PC-9 (cell line): ENCODE data around the gene KIF5B. TPM values are rescaled to one million over a fixed set of nuclear protein-coding genes. Genes with fewer than 3 reads are reported as not detected.

Source experiments
- BruUV-seq: library from RNA; stranded (reverse); fragments of 400-500 nt; replicated peaks from 2 replicates; lab custom pipeline; 2021; lab: Mats Ljungman, UMichigan
- CTCF ChIA-PET: fragments of 300-600 bp; sonication (Branson Sonifier 250); formaldehyde crosslinking; loops from one replicate; lab custom pipeline; 2022; ENCODE audit warnings: antibody characterized with exemption; lab: Charles Lee
- POLR2A ChIA-PET: fragments of 300-600 bp; sonication (Branson Sonifier 250); formaldehyde crosslinking; loops from one replicate; lab custom pipeline; 2022; ENCODE audit warnings: antibody characterized with exemption; ENCODE audit not compliant: unreplicated experiment; lab: Charles Lee
- DNase-seq, 2 experiments: peaks; one replicate each; pipeline versions ENCODE4 v3.0.0 to v3.0.0-alpha.2; 2015 to 2022; ENCODE audit warnings: mixed read lengths in 1 of 2
- H2AFZ ChIP-seq: fragments of 200-600 bp; sonication (generic); 2 replicates; pipeline ENCODE4 v1.8.1; 2017; ENCODE audit warnings: antibody characterized with exemption
- H3F3A ChIP-seq: fragments of 200-600 bp; sonication (generic); 2 replicates; pipeline ENCODE4 v1.8.1; 2017; ENCODE audit warnings: antibody characterized with exemption, mild to moderate bottlenecking, low read depth; ENCODE audit not compliant: insufficient read depth
- H3K27ac ChIP-seq: fragments of 200-600 bp; sonication (generic); 2 replicates; pipeline ENCODE4 v1.6.1; 2016; ENCODE audit warnings: mixed run types
- H3K27me3 ChIP-seq: fragments of 200-600 bp; sonication (generic); 2 replicates; pipeline ENCODE4 v1.6.1; 2016; ENCODE audit warnings: low read depth, mixed run types; ENCODE audit not compliant: insufficient read depth
- H3K36me3 ChIP-seq: fragments of 200-600 bp; sonication (generic); 2 replicates; pipeline ENCODE4 v1.6.1; 2016; ENCODE audit warnings: low read depth, mixed run types
- H3K4me1 ChIP-seq: fragments of 200-600 bp; sonication (generic); replicated peaks from 2 replicates; pipeline ENCODE4 v1.6.1; 2016; ENCODE audit warnings: mixed run types; ENCODE audit not compliant: insufficient read depth
- H3K4me2 ChIP-seq: fragments of 200-600 bp; sonication (generic); 2 replicates; pipeline ENCODE4 v1.6.1; 2017; ENCODE audit warnings: mixed run types
- H3K4me3 ChIP-seq: fragments of 200-600 bp; sonication (generic); 2 replicates; pipeline ENCODE4 v1.6.1; 2016; ENCODE audit warnings: mixed run types
- H3K79me2 ChIP-seq: fragments of 200-600 bp; sonication (generic); 2 replicates; pipeline ENCODE4 v1.6.1; 2017; ENCODE audit warnings: low read depth, mixed run types
- H3K9me2 ChIP-seq: fragments of 200-600 bp; sonication (generic); 2 replicates; pipeline ENCODE4 v1.8.1; 2017; ENCODE audit warnings: mild to moderate bottlenecking; ENCODE audit not compliant: insufficient read depth
- H3K9me3 ChIP-seq: fragments of 200-600 bp; sonication (generic); 2 replicates; pipeline ENCODE4 v1.8.1; 2016; ENCODE audit warnings: low read depth; ENCODE audit not compliant: insufficient read depth
- H4K20me1 ChIP-seq: fragments of 200-600 bp; sonication (generic); 2 replicates; pipeline ENCODE4 v1.8.1; 2017; ENCODE audit not compliant: insufficient read depth
- CTCF ChIP-seq: fragments of 200-600 bp; sonication (generic); conservative IDR thresholded peaks from 2 replicates; pipeline ENCODE4 v1.6.1; 2017; ENCODE audit warnings: mixed run types, antibody characterized with exemption, mild to moderate bottlenecking, moderate library complexity
- EZH2 ChIP-seq: fragments of 200-600 bp; sonication (generic); IDR thresholded peaks from 2 replicates; pipeline ENCODE4 v1.8.0; 2017; ENCODE audit warnings: antibody characterized with exemption, low read depth
- intact Hi-C: fragments of 100-400 bp; cut with micrococcal nuclease; formaldehyde crosslinking; loops from one replicate; pipeline ENCODE4 v1.10.0; 2022; ENCODE audit not compliant: unreplicated experiment
- total RNA-seq: library from RNA; stranded (reverse); gene quantifications from 2 replicates; pipeline ENCODE4 v1.2.3, GENCODE V29; 2021

Gene KIF5B
- total RNA-seq, 1 experiment from 2014 or later = 76.9 TPM

GRCh38 chr10:31962826-31963588 is 93.2 kb downstream of the KIF5B start:
- Histone ChIP-seq H3K4me3 (peak overlapping the region; percentile 32; the same call in 1 of the 2 replicates), H4K20me1 (no peaks in the 10 kb centered on the region), H3K79me2 (no peaks in the 10 kb centered on the region), H3K27ac (peak overlapping the region; percentile 88), H2AFZ (no peak overlapping the region; the same call in 1 of the 2 replicates), H3K4me2 (peak overlapping the region; percentile 75), H3K9me2 (no peaks in the 10 kb centered on the region), H3K4me1 (peaks cover 67% of the 10 kb centered on the region), H3F3A (peaks cover 41% of the 10 kb centered on the region), H3K27me3 (no peaks in the 10 kb centered on the region), H3K9me3 (no peaks in the 10 kb centered on the region), H3K36me3 (no peaks in the 10 kb centered on the region)
- BruUV-seq = TSS peak; percentile 86
- ChIA-PET CTCF (no interaction called here), POLR2A (interaction anchor here (0.5 to 0.7 kb wide), 2 partner anchors 37 to 50 kb away, joined by 5 to 7 read pairs; no protein-coding TSS in a partner anchor)
- intact Hi-C loops = loop anchor here (5.0 kb wide), 1 partner anchor 36 kb away; the partner anchor contains the start of gene ARHGAP12
- DNase-seq = peak; percentile 46 to 88
- TF ChIP-seq EZH2 (no peak), CTCF (no peak)

- Histone ChIP-seq H3K4me1 (peaks cover 67% of the 10 kb centered on the region), H3F3A (peaks cover 41% of the 10 kb centered on the region), H2AFZ (peak overlapping the region; percentile 63; the same call in 1 of the 2 replicates), H4K20me1 (no peaks in the 10 kb centered on the region), H3K4me2 (peak overlapping the region; percentile 75), H3K9me3 (no peaks in the 10 kb centered on the region), H3K9me2 (no peaks in the 10 kb centered on the region), H3K27me3 (no peaks in the 10 kb centered on the region), H3K27ac (peak overlapping the region; percentile 88), H3K36me3 (no peaks in the 10 kb centered on the region), H3K79me2 (no peaks in the 10 kb centered on the region), H3K4me3 (peak overlapping the region; percentile 19; the same call in 1 of the 2 replicates)
- CTCF ChIA-PET = interaction anchor here (1.2 kb wide), 1 partner anchor 99 kb away, joined by 3 read pairs; no protein-coding TSS in a partner anchor
- TF ChIP-seq CTCF (no peak), EZH2 (no peak)
- intact Hi-C loops = loop anchor here (2.0 to 5.0 kb wide), 2 partner anchors 15 to 34 kb away; partner anchors contain the start of gene ARHGAP12
- POLR2A ChIA-PET = interaction anchor here (0.5 to 0.7 kb wide), 4 partner anchors 93 to 483 kb away, joined by 5 to 15 read pairs (median 6); no protein-coding TSS in a partner anchor
- DNase-seq = peak; percentile 74 to 95
- BruUV-seq = no TSS peak
Measured at GRCh38 chr10:31961277-31962074, 94.7 kb downstream of the KIF5B start.
